Activated naive CD4-positive, alpha-beta T cell treated with anti-CD3 and anti-CD28 coated beads, Interleukin-2, amount 50 U/mL, for 16 hours (primary cell): ENCODE results near the gene MTHFSD.

ENCODE experiments used
- DNase-seq: peaks from one replicate; pipeline ENCODE4 v3.0.0-alpha.2; 2020

MTHFSD gene

GRCh38 chr16:86498671-86499439 lies 56.2 kb downstream of the MTHFSD start:
- no peak for DNase-seq

GRCh38 chr16:86498155-86498670 lies 56.8 kb downstream of the MTHFSD start:
- DNase-seq = no peak

- no peak for DNase-seq
These were observed 57.4 kb downstream of the MTHFSD start for GRCh38 chr16:86497551-86498021.

- DNase-seq = no peak
These were observed 58.0 kb downstream of the MTHFSD start for GRCh38 chr16:86496929-86497461.

- no peak for DNase-seq
These were observed 58.6 kb downstream of the MTHFSD start for GRCh38 chr16:86496262-86496928.

DNA sequence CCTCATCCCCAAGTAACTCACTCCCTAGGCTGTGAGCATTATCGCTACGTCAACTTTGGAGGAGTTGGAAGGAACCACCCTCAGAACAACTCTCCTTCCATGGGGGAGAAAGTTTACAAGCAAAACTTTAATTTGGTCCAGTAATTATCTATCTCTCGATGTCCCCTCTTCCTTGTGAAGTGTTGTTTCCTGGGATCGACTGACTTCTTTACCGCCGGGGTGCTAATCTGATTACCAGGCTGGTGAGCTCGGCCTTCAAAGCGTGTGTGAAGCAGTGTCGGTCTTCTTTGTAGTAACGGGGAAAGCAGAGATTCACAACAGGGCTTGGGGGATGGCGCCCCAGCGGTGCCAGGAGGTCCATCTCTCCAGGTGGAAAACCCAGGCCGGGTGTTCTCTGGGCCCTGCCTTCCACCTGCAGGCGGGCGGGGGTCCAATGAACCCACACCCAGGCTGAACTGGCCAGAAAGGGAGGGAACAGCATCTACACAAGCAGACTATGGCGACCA lies 59.2 kb downstream of the MTHFSD start:
- DNase-seq = no peak

DNA sequence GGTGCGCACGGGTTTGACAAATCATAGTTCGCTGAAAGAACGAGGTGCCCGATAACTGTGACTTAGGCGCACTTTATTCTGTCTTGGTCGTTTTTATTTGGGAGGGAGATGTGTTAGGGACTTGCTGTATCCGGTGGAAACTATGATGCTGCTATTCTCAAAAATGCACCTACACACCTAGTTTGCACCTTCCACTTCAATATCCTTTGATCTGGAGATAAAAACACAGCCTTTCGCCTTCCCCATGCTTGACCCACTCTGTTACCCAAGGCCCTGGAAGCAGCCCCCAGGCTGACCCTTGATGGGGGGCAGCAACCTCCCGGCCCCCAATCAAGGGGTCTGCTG lies 59.7 kb downstream of the MTHFSD start:
- DNase-seq = no peak

DNA sequence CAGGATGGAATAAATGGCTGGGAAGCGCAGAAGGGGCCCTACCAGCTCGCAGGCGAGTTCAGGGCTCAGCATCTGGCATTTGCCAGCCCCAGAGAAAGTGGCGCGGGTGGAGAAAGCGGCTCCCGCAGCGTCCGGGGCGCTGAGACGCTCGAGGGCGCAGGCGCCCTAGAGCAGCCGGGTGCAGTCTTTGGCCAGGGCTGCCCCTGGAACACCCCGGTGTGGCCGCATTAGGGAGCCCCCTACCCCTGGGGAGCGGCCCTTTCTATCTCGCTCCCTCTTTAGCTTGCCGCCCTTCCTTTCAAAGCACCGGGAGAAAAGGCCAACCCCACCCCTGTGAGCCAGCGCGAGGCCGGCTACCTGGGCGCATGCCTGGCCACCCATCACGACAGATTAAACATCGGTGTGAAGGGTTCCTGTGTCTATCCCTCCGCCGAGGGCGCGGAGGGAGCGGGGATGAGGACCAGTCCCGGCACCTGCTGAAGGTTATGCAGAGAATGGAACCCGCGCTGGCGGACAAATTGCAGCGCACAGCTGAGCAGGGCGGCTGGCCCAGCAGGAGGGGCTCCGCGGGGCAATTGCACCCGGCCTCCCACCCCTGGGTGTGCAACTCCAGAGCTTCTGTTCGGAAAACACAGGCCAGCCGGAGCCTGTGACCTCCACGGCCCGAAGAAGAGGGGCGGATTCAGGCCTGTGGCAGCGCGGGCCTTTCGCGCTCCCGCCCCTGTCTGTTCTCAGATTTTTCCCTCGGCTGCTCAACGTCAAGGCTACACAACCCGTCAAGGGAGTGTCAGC lies 60.3 kb downstream of the MTHFSD start:
- no peak for DNase-seq

DNA sequence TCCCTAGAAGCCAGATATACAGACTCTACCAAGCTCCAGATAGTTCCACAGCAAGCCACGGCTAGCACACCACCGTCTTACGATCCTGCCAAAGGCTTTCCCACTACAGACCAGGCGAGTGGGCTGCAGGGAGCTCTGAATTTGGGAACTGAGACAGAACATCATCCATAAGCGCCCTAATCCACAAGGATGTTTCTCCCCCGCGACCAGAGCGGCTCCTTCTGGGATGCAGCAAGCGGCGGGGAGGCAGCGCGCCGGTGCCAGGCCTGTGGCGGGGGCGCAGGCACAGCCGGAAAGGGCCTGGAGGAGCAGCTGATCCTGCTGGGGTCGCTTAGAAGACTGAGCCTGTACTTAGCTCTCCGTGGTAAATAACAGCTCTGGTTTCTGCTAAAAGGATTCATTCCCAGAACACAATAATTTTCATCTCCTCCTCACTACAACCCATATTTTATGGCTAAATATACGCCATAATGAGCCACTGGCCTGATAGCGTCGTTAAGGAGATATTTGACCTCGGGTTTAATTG lies 60.9 kb downstream of the MTHFSD start:
- DNase-seq = no peak

DNA sequence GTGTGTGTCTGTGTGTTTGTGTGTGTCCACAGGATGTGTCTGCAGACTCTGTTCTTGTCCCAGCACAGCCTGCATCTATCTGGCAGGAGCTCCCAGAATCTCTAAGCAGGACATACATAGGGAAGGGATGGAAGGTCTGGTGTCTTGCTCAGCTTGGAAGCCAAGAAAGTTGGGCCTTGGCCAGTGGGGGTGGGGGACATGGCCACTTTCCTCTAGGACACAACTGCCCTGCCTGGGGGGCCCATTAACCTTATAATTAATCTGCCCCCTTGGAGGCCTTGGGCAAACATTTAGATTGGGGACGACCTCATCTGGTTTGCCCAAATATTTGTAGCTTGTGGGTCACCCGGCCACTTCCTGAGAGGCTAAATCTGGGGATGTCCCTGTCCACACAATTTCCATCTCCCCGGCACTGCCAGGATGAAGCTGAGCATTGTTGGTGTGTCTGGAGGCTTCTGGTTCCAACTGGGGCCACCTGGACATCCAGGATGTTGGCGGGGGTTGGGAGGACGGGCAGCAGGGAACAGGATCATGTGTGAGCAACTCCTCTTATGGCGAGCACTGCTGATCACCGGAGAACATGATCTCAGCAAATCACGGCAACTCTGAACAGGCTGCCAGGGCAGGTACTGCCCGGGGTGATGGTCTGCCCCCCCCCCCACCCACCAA lies 61.9 kb downstream of the MTHFSD start:
- DNase-seq = no peak

- DNase-seq = no peak
These were observed 62.6 kb downstream of the MTHFSD start for GRCh38 chr16:86492267-86492960.

DNA sequence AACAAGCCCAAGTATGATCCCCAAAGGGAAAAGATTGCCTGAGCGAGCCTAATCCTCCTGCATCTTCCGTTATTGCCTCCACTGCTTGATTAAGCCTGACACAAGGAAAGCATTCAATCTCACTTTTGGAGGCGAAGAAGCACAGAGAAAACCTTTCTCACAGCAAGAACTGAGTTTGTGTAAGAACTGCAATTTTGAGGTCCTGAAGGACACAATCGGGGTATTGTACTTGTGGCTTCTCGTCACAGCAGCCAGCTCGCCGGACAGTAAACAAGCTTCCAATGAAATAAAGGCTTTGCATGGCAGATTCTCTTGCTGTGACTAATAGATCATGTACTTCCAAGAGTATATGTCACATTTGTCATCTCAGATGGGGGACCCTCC lies 63.4 kb downstream of the MTHFSD start:
- no peak for DNase-seq

GRCh38 chr16:86490859-86491639 lies 64.0 kb downstream of the MTHFSD start:
- DNase-seq = no peak

DNA sequence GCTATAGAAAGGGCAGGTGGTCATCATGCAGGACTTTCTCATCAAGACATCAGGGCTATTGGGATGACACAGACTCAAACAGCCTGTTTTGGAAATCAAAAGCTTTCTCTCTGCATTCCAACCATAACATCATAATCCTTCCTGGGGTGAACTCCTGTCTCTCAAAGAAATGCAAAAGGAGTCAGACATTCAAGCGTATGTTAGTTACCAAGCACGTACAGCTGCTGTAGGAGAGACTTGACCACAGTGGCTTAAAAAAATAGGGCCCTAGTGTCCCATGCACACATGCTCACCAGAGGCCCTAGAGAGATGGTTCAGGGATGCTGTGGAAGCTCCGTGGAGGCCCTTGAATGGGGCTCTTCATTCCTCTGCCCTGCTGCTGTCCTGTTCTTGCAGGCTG lies 69.3 kb downstream of the MTHFSD start:
- DNase-seq = no peak

DNA sequence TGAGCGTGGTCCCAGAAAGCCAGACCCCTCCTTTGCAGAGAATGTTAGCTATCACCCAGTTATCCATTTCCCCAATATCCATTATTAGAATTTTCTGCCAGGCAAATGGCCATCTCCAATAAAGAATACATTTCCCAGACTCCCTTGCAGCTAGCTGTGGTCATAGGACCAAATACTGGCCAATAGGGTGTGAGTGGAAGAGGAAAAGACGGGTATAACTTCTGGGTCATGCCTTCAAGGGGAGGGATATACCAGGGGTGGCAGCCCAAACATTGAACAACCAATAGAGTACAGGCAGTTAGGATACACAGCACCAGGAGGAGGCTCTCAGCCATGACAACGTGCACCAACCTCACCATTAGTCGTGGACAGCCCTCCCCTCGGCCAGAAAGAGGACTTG lies 70.8 kb downstream of the MTHFSD start:
- DNase-seq = no peak

- DNase-seq = no peak
These were observed 73.4 kb downstream of the MTHFSD start for GRCh38 chr16:86481607-86482006.

DNA sequence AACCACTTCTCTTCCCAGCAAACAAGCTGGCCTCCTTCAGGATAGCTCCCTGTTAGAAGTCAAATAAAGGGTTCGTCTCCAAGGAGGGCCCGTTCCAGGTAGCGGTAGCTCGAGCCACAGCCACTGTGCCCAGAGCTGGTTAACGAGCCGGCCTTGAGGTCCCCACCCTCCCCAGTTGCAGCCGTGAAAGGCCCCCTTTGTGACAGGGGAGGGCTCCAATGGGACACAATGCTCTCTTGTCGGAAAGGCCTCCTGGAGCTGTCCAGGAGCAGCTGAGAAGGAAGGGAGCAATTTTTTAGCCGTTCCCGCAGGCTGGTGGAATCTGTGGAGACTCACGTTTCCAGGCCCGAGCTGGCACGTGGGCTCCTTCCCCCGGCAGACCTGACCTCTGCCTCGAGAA lies 74.6 kb downstream of the MTHFSD start:
- no peak for DNase-seq
